GM12878 (cell line): ENCODE data around the gene ZNF85.

Experiments
- BRCA1 ChIP-seq: IDR thresholded peaks from 2 replicates; pipeline ENCODE4 v1.6.1; 2011; ENCODE audit warnings: low read depth, low read length, improper control_type of control experiment
- FOXM1 ChIP-seq: IDR thresholded peaks from 2 replicates; pipeline ENCODE4 v1.6.1; 2012; ENCODE audit warnings: low read depth, mild to moderate bottlenecking, inconsistent platforms, low read length, moderate library complexity

- TF ChIP-seq FOXM1, result no peak
- TF ChIP-seq BRCA1, result no peak
Measured at GRCh38 chr19:20912973-20913372, 10.1 kb upstream of the ZNF85 start.
